ENCODE measurements around the gene CD4. TPM values are rescaled to one million over a fixed set of nuclear protein-coding genes. Genes with fewer than 3 reads are reported as not detected.

The CD4 gene
- total RNA-seq, 2 experiments from 2014 or later: not detected

GRCh38 chr12:6821591-6822425 lies 32.5 kb downstream of the CD4 start, which contains the start of gene GPR162:
Gene GPR162 (plus strand): TSS chr12:6821821. CDS start chr12:6823899, 2,078 bp downstream.
- no peak within 1 kb of the TSS for H3K4me2 ChIP-seq (ENCODE audit: low read length)
- no peaks in the 10 kb centered on the region for H3K9me3 ChIP-seq (ENCODE audit: low read length)
- no peak for DNase-seq (ENCODE audit: low spot score)
- peaks cover 6% of the 10 kb centered on the region for H3K4me1 ChIP-seq (ENCODE audit: insufficient read depth, low read length, poor library complexity, severe bottlenecking)
- no peak within 1 kb of the TSS for H3K4me3 ChIP-seq (ENCODE audit: low read depth, low read length, poor library complexity, severe bottlenecking)
- no peaks in the 10 kb centered on the region for H3K9me2 ChIP-seq (ENCODE audit: insufficient read depth, low read length)
- intact Hi-C loops (cut with micrococcal nuclease; ENCODE audit: unreplicated experiment): no loop called here
- no peaks in the 10 kb centered on the region for H4K20me1 ChIP-seq (ENCODE audit: insufficient read depth, low read length)
- ChIA-PET POLR2A (interaction anchor here (0.9 to 1.3 kb wide), 2 partner anchors 30 to 32 kb away, joined by 3 to 4 read pairs; partner anchors contain the start of genes CD4 and USP5), CTCF (ENCODE audit: unreplicated experiment) (interaction anchor here (0.5 to 0.9 kb wide), 2 partner anchors 12 to 29 kb away, joined by 3 to 4 read pairs; partner anchors contain the start of gene CDCA3)
- H3K36me3 ChIP-seq (ENCODE audit: insufficient read depth, low read length): no peaks in the 10 kb centered on the region
- H3K79me2 ChIP-seq (ENCODE audit: insufficient read depth, low read depth, low read length): no peaks in the 10 kb centered on the region
- TF ChIP-seq EZH2phosphoT487 (IDR thresholded peaks at IDR 0.05; ENCODE audit: borderline replicate concordance, low read depth, low read length) (no peak), CTCF (conservative IDR thresholded peaks at IDR 0.05; ENCODE audit: low read length) (no peak)
- BruUV-seq (replicated peaks): no TSS peak
- no peak within 1 kb of the TSS for H2AFZ ChIP-seq (ENCODE audit: low read length)
- no peak within 1 kb of the TSS for H3K27ac ChIP-seq (ENCODE audit: low read depth, low read length, poor library complexity, severe bottlenecking)

- TF ChIP-seq CTCF (conservative IDR thresholded peaks at IDR 0.05; ENCODE audit: low read length) (no peak), EZH2phosphoT487 (IDR thresholded peaks at IDR 0.05; ENCODE audit: borderline replicate concordance, low read depth, low read length) (no peak)
- Histone ChIP-seq H3K4me3 (ENCODE audit: low read depth, low read length, poor library complexity, severe bottlenecking) (no peak overlapping the region), H3K36me3 (ENCODE audit: insufficient read depth, low read length) (no peaks in the 10 kb centered on the region), H2AFZ (ENCODE audit: low read length) (no peak overlapping the region), H3K9me2 (ENCODE audit: insufficient read depth, low read length) (no peaks in the 10 kb centered on the region), H3K9me3 (ENCODE audit: low read length) (no peaks in the 10 kb centered on the region), H3K4me1 (ENCODE audit: insufficient read depth, low read length, poor library complexity, severe bottlenecking) (peaks cover 11% of the 10 kb centered on the region), H3K79me2 (ENCODE audit: insufficient read depth, low read depth, low read length) (no peaks in the 10 kb centered on the region), H3K27ac (ENCODE audit: low read depth, low read length, poor library complexity, severe bottlenecking) (no peak overlapping the region), H3K4me2 (ENCODE audit: low read length) (no peak overlapping the region), H4K20me1 (ENCODE audit: insufficient read depth, low read length) (no peaks in the 10 kb centered on the region)
- ChIA-PET POLR2A (interaction anchor here (1.1 to 1.3 kb wide), 2 partner anchors 9 to 33 kb away, joined by 3 to 5 read pairs; partner anchors contain the start of gene CD4), CTCF (ENCODE audit: unreplicated experiment) (no interaction called here)
- intact Hi-C loops (cut with micrococcal nuclease; ENCODE audit: unreplicated experiment): no loop called here
- no peak for DNase-seq (ENCODE audit: low spot score)
- BruUV-seq (replicated peaks): no TSS peak
Observed at GRCh38 chr12:6822426-6823135, 33.3 kb downstream of the CD4 start.

Data from OCI-LY7 (cell line).